Adrenal gland (tissue), 12 donors: ENCODE results near the gene CWC22. TPM values are rescaled to one million over a fixed set of nuclear protein-coding genes. Genes with fewer than 3 reads are reported as not detected.
A peak's percentile ranks its signal among the peaks of the same experiment; 100 is the strongest.
"Not testable (repeated sequence)": the region's sequence is repeated elsewhere in the genome, so short reads cannot be mapped to it uniquely, and the experiment has no call there.

ENCODE experiments used
- DNase-seq, 7 donors: peaks; one replicate each; pipeline ENCODE4 v3.0.0-alpha.2; 2019 to 2020
- H3K27ac ChIP-seq, 5 donors: fragments of 200-600 bp; sonication (generic) in 4 of 5; 1 replicate in 3 of 5; 2 replicates in 2 of 5; pipeline versions ENCODE4 v1.5.1 to v1.8.0; 2016 to 2020; ENCODE audit warnings: mild to moderate bottlenecking in 1 of 5
- H3K27me3 ChIP-seq: fragments of 200-600 bp; 2 replicates; pipeline ENCODE4 v1.8.0; 2021
- H3K36me3 ChIP-seq, 2 donors: fragments of 200-600 bp; replicated peaks in 1 of 2; 1 replicate in 1 of 2; 2 replicates in 1 of 2; pipeline versions ENCODE4 v1.5.1 to v1.8.0; 2018 to 2022
- H3K4me1 ChIP-seq, 2 donors: fragments of 200-600 bp; replicated peaks in 1 of 2; 1 replicate in 1 of 2; 2 replicates in 1 of 2; pipeline versions ENCODE4 v1.5.1 to v1.8.0; 2018 to 2021
- H3K4me3 ChIP-seq, 4 donors: fragments of 200-600 bp; sonication (generic) in 3 of 4; one replicate each; pipeline ENCODE4 v1.5.1; 2016 to 2018
- H3K9me3 ChIP-seq, 3 donors: fragments of 200-600 bp; sonication (generic) in 1 of 3; replicated peaks in 1 of 3; 1 replicate in 2 of 3; 2 replicates in 1 of 3; pipeline versions ENCODE4 v1.5.1 to v1.8.0; 2016 to 2021
- CTCF ChIP-seq, 6 experiments: fragments of 450-650 bp in 4 of 6; fragments of 200-600 bp in 2 of 6; sonication (generic) in 1 of 6; IDR thresholded peaks; 1 replicate in 5 of 6; 2 replicates in 1 of 6; pipeline versions ENCODE4 v1.5.1 to v1.8.0; 2016 to 2021; ENCODE audit warnings: antibody characterized with exemption in 6 of 6, mild to moderate bottlenecking in 2 of 6, moderate library complexity in 1 of 6
- POLR2A ChIP-seq, 2 donors: fragments of 450-650 bp; IDR thresholded peaks; one replicate each; pipeline ENCODE4 v1.6.1; 2017; ENCODE audit warnings: antibody characterized with exemption in 2 of 2, mild to moderate bottlenecking in 2 of 2, moderate library complexity in 1 of 2
- WGBS, 4 donors: extraction: QIAGEN DNeasy Blood & Tissue Kit in 2 of 4; methylation state at CpG; one replicate each; pipeline versions ENCODE4 v1.1.5 to v1.1.7; 2013 to 2017; 5-methylcytosine and 5-hydroxymethylcytosine counted together
- intact Hi-C, 2 donors: fragments of 100-400 bp; cut with DNase I; formaldehyde crosslinking; loops; one replicate each; pipeline versions ENCODE4 v1.14.1 to v1.15.0; 2022 to 2023
- polyA plus RNA-seq, 3 donors: library from polyadenylated mRNA; stranded (reverse); fragments of 200-250 nt in 2 of 3; fragments of 350-450 nt in 1 of 3; fragmentation: Illumina TruSeq in 1 of 3; extraction: RNeasy Lipid Tissue Mini Kit (QIAGEN cat#74804) in 1 of 3; gene quantifications; one replicate each; pipeline ENCODE4 v1.2.3, GENCODE V29; 2013 to 2014
- total RNA-seq, 9 donors: library from RNA; depleted of rRNA in 4 of 9; stranded (reverse); fragments of >200 nt in 4 of 9; fragments of 120-200 nt in 1 of 9; fragmentation: NEBNext Ultra II Directional in 1 of 9; extraction: Animal tissue kit (Norgen Biotek cat#: 25700) in 1 of 9; gene quantifications; one replicate each; pipeline versions ENCODE4 v1.1.0 to v1.2.4, GENCODE V29; 2013 to 2023
- donor health status: healthy with polysubstance abuse.
- donor health status: Bipolar disorder and iron deficiency.
- donor health status: DM: yes; HTN: yes; CAD: no.
- donor health status: DM: no; HTN: no; CAD: no.
- donor health status: DM: no; HTN: no; CAD: no.
- donor health status: DM: yes; HTN: yes; CAD: no.

CWC22 gene
- total and polyA plus RNA-seq, 12 donors, result 9.2 to 22.0 (median 14.9) TPM

GRCh38 chr2:179966778-179967394 lies 40.2 kb downstream of the CWC22 start:
- no peak for DNase-seq
- peaks cover 0 to 20% of the 10 kb centered on the region in 2 donors for H3K4me1 ChIP-seq
- intact Hi-C loops, result no loop called here
- H3K27me3 ChIP-seq, result no peaks in the 10 kb centered on the region
- H3K9me3 ChIP-seq, result no peaks in the 10 kb centered on the region
- WGBS, 4 donors, result 76 to 88% (median 84%) methylated on average over 3 of the region's 3 CpGs
- peaks cover 0 to 19% of the 10 kb centered on the region in 2 donors for H3K36me3 ChIP-seq
- no peak overlapping the region for H3K4me3 ChIP-seq
- H3K27ac ChIP-seq, result peak overlapping the region in 1 of 5 donors; percentile 5
- no peak for TF ChIP-seq CTCF (IDR thresholded peaks at IDR 0.05)
- no peak for TF ChIP-seq POLR2A (IDR thresholded peaks at IDR 0.05)

- TF ChIP-seq CTCF (IDR thresholded peaks at IDR 0.05) (no peak), POLR2A (IDR thresholded peaks at IDR 0.05) (no peak)
- Histone ChIP-seq H3K4me3 (no peak overlapping the region), H3K4me1 (peaks cover 0 to 20% of the 10 kb centered on the region in 2 donors), H3K9me3 (no peaks in the 10 kb centered on the region), H3K27me3 (no peaks in the 10 kb centered on the region), H3K27ac (no peak overlapping the region), H3K36me3 (peaks cover 0 to 19% of the 10 kb centered on the region in 2 donors)
- intact Hi-C loops, result no loop called here
- DNase-seq, result no peak
- WGBS, 4 donors, result 89 to 94% (median 91%) methylated on average over 7 of the region's 7 CpGs
Observed at GRCh38 chr2:179965291-179966258, 41.5 kb downstream of the CWC22 start.

- DNase-seq, result no peak
- TF ChIP-seq POLR2A (IDR thresholded peaks at IDR 0.05) (no peak), CTCF (IDR thresholded peaks at IDR 0.05) (no peak)
- intact Hi-C loops, result no loop called here
- H3K4me3 ChIP-seq, result no peak overlapping the region
- peaks cover 0 to 20% of the 10 kb centered on the region in 2 donors for H3K4me1 ChIP-seq
- H3K9me3 ChIP-seq, result no peaks in the 10 kb centered on the region
- peak overlapping the region in 3 of 5 donors; percentile 4 to 39 (median 37) for H3K27ac ChIP-seq
- H3K27me3 ChIP-seq, result no peaks in the 10 kb centered on the region
- 80 to 90% (median 86%) methylated on average over 4 of the region's 4 CpGs for WGBS, 4 donors
- peaks cover 0 to 12% of the 10 kb centered on the region in 2 donors for H3K36me3 ChIP-seq
Observed at GRCh38 chr2:179963626-179964025, 43.5 kb downstream of the CWC22 start.

GRCh38 chr2:179958251-179958650 lies 48.8 kb downstream of the CWC22 start:
- WGBS, 4 donors, result 96 to 98% (median 97%) methylated on average over 3 to 4 of the region's 4 CpGs
- DNase-seq, result not testable (repeated sequence)

More at GRCh38 chr2:179958251-179958650, 48.8 kb downstream of the CWC22 start:
- H3K27ac ChIP-seq, H3K27me3 ChIP-seq, H3K4me3 ChIP-seq, intact Hi-C loops, H3K9me3 ChIP-seq: not testable (repeated sequence)
- Histone ChIP-seq H3K4me1 (peaks cover 0 to 12% of the 10 kb centered on the region in 2 donors), H3K36me3 (peaks cover 0 to 21% of the 10 kb centered on the region in 2 donors)
